GM23338 (cell line): ENCODE data around the gene PTCHD4.

Experiments used
- CREB1 ChIP-seq: fragments of 250-450 bp; sonication (Bioruptor Pico); IDR thresholded peaks from 2 replicates; pipeline ENCODE4 v1.5.0; 2020; ENCODE audit warnings: low read depth, mild to moderate bottlenecking, moderate library complexity
- CTCF ChIP-seq, 2 experiments: fragments of 200-600 bp in 1 of 2; sonication (generic) in 1 of 2; conservative IDR thresholded peaks; 2 replicates each; pipeline versions ENCODE4 v1.5.1 to v1.6.1; 2016 to 2017; ENCODE audit warnings: antibody characterized with exemption in 2 of 2, low read depth in 2 of 2, mild to moderate bottlenecking in 2 of 2, moderate library complexity in 1 of 2
- ETS1 ChIP-seq: IDR thresholded peaks from 2 replicates; pipeline ENCODE4 v1.6.1; 2016; ENCODE audit warnings: antibody characterized with exemption
- EZH2 ChIP-seq: fragments of 200-600 bp; sonication (generic); IDR thresholded peaks from one replicate; pipeline ENCODE4 v1.8.0; 2017; ENCODE audit warnings: antibody characterized with exemption, mild to moderate bottlenecking, low read depth; ENCODE audit not compliant: unreplicated experiment
- EZH2phosphoT487 ChIP-seq: fragments of 200-600 bp; sonication (generic); IDR thresholded peaks from one replicate; pipeline ENCODE4 v1.8.1; 2018; ENCODE audit warnings: antibody characterized with exemption; ENCODE audit not compliant: unreplicated experiment
- JUNB ChIP-seq: IDR thresholded peaks from one replicate; pipeline ENCODE4 v1.6.1; 2016; ENCODE audit warnings: antibody characterized with exemption; ENCODE audit not compliant: unreplicated experiment
- NANOG ChIP-seq: IDR thresholded peaks from 2 replicates; pipeline ENCODE4 v1.6.1; 2016; ENCODE audit warnings: antibody characterized with exemption, borderline replicate concordance
- POLR2AphosphoS5 ChIP-seq: IDR thresholded peaks from 2 replicates; pipeline ENCODE4 v1.6.1; 2016; ENCODE audit warnings: antibody characterized with exemption, low read depth
- ZNF331 ChIP-seq: fragments of 250-450 bp; sonication (Bioruptor Pico); IDR thresholded peaks from 2 replicates; pipeline ENCODE4 v1.5.0; 2020; ENCODE audit warnings: low read depth, mild to moderate bottlenecking, moderate library complexity

- no peak for TF ChIP-seq CTCF (conservative IDR thresholded peaks at IDR 0.05; ENCODE audit: low read depth in 2 of 2)
- no peak for TF ChIP-seq ZNF331
- TF ChIP-seq NANOG: no peak
- no peak for TF ChIP-seq EZH2
- no peak for TF ChIP-seq EZH2phosphoT487
- no peak for TF ChIP-seq JUNB
- no peak for TF ChIP-seq ETS1
- no peak for TF ChIP-seq POLR2AphosphoS5
- TF ChIP-seq CREB1 (CRISPR knock-in tag): no peak
Observed at GRCh38 chr6:48150701-48151100, 39.7 kb upstream of the PTCHD4 start.
